Liver (tissue), 3 donors: ENCODE data around the gene LATS2.

Source experiments
- JUND ChIP-seq, 2 donors: IDR thresholded peaks; 2 replicates each; pipeline ENCODE4 v1.6.1; 2016; ENCODE audit warnings: antibody characterized with exemption in 2 of 2
- RAD21 ChIP-seq, 2 donors: IDR thresholded peaks; 2 replicates each; pipeline ENCODE4 v1.6.1; 2016; ENCODE audit warnings: antibody characterized with exemption in 2 of 2, mild to moderate bottlenecking in 2 of 2
- YY1 ChIP-seq: IDR thresholded peaks from 2 replicates; pipeline ENCODE4 v1.6.1; 2016; ENCODE audit warnings: antibody characterized with exemption, mild to moderate bottlenecking
- TF ChIP-seq, protein P1 (sequence below): fragments of 150-350 bp; IDR thresholded peaks from 2 replicates; pipeline ENCODE4 v1.5.1; 2017; ENCODE audit warnings: improper control_type of control experiment, low read depth, low read length; ENCODE audit not compliant: missing input control
- TF ChIP-seq, protein P2 (sequence below): IDR thresholded peaks from 2 replicates; pipeline ENCODE4 v1.6.1; 2016; ENCODE audit warnings: antibody characterized with exemption
- TF ChIP-seq, protein P3 (sequence below): IDR thresholded peaks from 2 replicates; pipeline ENCODE4 v1.6.1; 2016; ENCODE audit warnings: antibody characterized with exemption, mild to moderate bottlenecking
- donor health status: healthy.
- donor health status: healthy.

DNA sequence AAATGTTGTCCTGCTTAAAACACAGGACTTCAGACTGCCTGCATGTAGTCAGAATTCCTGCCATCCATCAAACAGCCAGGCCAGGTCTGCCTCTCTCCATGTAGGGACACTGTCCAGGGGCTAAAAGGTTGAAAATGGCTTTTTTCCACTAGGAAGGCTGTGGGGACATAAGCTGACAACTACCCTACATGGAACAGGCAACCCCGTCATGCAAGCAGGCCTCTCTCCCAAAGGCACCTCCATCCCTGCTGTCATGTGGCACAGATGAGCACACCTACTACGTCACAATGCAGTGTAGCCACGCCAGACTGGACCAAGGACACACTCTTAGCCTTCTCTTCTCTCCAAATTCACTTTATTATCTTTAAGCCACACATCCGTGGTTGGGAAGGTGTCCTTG, 40.8 kb downstream of the LATS2 start:
- TF ChIP-seq, protein P1, sequence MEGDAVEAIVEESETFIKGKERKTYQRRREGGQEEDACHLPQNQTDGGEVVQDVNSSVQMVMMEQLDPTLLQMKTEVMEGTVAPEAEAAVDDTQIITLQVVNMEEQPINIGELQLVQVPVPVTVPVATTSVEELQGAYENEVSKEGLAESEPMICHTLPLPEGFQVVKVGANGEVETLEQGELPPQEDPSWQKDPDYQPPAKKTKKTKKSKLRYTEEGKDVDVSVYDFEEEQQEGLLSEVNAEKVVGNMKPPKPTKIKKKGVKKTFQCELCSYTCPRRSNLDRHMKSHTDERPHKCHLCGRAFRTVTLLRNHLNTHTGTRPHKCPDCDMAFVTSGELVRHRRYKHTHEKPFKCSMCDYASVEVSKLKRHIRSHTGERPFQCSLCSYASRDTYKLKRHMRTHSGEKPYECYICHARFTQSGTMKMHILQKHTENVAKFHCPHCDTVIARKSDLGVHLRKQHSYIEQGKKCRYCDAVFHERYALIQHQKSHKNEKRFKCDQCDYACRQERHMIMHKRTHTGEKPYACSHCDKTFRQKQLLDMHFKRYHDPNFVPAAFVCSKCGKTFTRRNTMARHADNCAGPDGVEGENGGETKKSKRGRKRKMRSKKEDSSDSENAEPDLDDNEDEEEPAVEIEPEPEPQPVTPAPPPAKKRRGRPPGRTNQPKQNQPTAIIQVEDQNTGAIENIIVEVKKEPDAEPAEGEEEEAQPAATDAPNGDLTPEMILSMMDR, result no peak
- TF ChIP-seq, protein P2, sequence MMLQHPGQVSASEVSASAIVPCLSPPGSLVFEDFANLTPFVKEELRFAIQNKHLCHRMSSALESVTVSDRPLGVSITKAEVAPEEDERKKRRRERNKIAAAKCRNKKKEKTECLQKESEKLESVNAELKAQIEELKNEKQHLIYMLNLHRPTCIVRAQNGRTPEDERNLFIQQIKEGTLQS, result no peak
- TF ChIP-seq JUND (IDR thresholded peaks at IDR 0.05) (no peak), YY1 (no peak), RAD21 (IDR thresholded peaks at IDR 0.05) (no peak)
- TF ChIP-seq, protein P3, sequence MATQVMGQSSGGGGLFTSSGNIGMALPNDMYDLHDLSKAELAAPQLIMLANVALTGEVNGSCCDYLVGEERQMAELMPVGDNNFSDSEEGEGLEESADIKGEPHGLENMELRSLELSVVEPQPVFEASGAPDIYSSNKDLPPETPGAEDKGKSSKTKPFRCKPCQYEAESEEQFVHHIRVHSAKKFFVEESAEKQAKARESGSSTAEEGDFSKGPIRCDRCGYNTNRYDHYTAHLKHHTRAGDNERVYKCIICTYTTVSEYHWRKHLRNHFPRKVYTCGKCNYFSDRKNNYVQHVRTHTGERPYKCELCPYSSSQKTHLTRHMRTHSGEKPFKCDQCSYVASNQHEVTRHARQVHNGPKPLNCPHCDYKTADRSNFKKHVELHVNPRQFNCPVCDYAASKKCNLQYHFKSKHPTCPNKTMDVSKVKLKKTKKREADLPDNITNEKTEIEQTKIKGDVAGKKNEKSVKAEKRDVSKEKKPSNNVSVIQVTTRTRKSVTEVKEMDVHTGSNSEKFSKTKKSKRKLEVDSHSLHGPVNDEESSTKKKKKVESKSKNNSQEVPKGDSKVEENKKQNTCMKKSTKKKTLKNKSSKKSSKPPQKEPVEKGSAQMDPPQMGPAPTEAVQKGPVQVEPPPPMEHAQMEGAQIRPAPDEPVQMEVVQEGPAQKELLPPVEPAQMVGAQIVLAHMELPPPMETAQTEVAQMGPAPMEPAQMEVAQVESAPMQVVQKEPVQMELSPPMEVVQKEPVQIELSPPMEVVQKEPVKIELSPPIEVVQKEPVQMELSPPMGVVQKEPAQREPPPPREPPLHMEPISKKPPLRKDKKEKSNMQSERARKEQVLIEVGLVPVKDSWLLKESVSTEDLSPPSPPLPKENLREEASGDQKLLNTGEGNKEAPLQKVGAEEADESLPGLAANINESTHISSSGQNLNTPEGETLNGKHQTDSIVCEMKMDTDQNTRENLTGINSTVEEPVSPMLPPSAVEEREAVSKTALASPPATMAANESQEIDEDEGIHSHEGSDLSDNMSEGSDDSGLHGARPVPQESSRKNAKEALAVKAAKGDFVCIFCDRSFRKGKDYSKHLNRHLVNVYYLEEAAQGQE, result no peak
